ENCODE measurements around the gene ARRDC2. TPM values are rescaled to one million over a fixed set of nuclear protein-coding genes. Genes with fewer than 3 reads are reported as not detected.

ARRDC2 gene
- total and polyA plus RNA-seq, 9 of the 15 experiments (the other 6 are each of a cell fraction or from before 2014, with no cell fraction given): 1.9 to 27.4 (median 15.2) TPM

GRCh38 chr19:18021121-18021755, 13.3 kb downstream of the ARRDC2 start (continued):
- TF ChIP-seq ZNF12 (CRISPR knock-in tag; IDR thresholded peaks at IDR 0.05) (no peak), SMAD4 (CRISPR knock-in tag; conservative IDR thresholded peaks at IDR 0.05) (no peak), SNRNP70 (optimal IDR thresholded peaks at IDR 0.05; ENCODE audit: low read depth, low read length) (no peak), SMARCA5 (IDR thresholded peaks at IDR 0.05) (0 out of 2 replicates have a peak, but pooled peaks have one; percentile 10), ELF2 (CRISPR knock-in tag; IDR thresholded peaks at IDR 0.05) (no peak), NFIC (IDR thresholded peaks at IDR 0.05) (peak; percentile 88), NRF1 (conservative IDR thresholded peaks at IDR 0.05 in 1 of 2, IDR thresholded peaks at IDR 0.05 in 1 of 2) (peak in 1 of 2 experiments; percentile 15; a peak in 1 of 4 replicates), CREB3 (tag; conservative IDR thresholded peaks at IDR 0.05; ENCODE audit: low read depth) (0 out of 2 replicates have a peak, but pooled peaks have one; percentile 32), ZNF766 (CRISPR knock-in tag; conservative IDR thresholded peaks at IDR 0.05) (0 out of 2 replicates have a peak, but pooled peaks have one; percentile 15), ZNF592 (IDR thresholded peaks at IDR 0.05) (0 out of 2 replicates have a peak, but pooled peaks have one; percentile 75), FOSL1 (tag; conservative IDR thresholded peaks at IDR 0.05) (peak; percentile 85), IFI16 (CRISPR knock-in tag; IDR thresholded peaks at IDR 0.05) (no peak), CBFA2T3 (IDR thresholded peaks at IDR 0.05) (0 out of 2 replicates have a peak, but pooled peaks have one; percentile 3), SMAD1 (IDR thresholded peaks at IDR 0.05; ENCODE audit: low read depth, low read length, partially characterized antibody) (peak; percentile 16)
- TF ChIP-seq, protein P1, sequence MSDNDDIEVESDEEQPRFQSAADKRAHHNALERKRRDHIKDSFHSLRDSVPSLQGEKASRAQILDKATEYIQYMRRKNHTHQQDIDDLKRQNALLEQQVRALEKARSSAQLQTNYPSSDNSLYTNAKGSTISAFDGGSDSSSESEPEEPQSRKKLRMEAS (CRISPR knock-in tag; IDR thresholded peaks at IDR 0.05): peak; percentile 43; the same call in 1 of the 2 replicates
- TF ChIP-seq, protein P2, sequence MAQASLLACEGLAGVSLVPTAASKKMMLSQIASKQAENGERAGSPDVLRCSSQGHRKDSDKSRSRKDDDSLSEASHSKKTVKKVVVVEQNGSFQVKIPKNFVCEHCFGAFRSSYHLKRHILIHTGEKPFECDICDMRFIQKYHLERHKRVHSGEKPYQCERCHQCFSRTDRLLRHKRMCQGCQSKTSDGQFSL (CRISPR knock-in tag; IDR thresholded peaks at IDR 0.05): peak; percentile 79; the same call in 1 of the 2 replicates
- TF ChIP-seq, protein P2 (tag; IDR thresholded peaks at IDR 0.05): peak in 1 of 2 experiments; percentile 59; a peak in 2 of 4 replicates
